ENCODE data around the gene TMEM51.
A peak's percentile ranks its signal among the peaks of the same experiment; 100 is the strongest.

Gene TMEM51

DNA sequence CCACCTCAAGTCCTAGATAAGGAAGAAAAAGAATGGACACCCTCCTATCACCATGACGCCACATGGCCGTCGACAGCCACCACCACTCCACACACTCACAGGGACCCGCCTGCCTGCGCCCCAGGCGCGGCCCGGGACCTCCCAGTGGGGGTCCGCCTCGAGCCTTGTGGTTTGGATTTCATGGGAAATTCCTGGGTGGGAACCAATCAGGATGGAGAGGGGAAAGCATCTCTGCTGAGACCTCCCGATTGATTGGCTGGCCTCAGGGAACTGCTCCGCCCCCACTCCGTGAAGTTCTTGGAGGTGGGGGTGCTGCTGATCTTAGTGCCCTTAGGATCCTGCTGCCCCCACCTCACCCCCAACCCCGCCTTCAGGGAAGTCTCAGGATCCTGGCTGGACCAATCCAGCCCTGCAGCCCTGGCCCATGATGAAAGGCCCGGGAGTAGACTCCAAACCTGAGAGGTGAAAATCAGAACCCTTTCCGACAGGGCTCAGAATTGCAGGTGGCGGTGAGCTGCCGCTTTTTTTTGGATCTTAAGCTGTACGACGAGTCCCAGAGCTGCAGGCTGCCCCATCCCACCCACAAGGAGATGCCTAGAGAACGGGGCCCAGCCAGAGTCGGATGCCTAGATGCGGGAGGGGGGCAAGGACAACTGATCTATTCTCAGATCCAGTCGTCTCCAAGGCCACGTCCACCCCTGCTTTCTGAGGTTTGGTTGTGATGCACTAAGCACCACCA is 29.0 kb upstream of the TMEM51 start:
- DNase-seq (ENCODE audit: low read depth): no peak
- no peak overlapping the region for H3K4me3 ChIP-seq (ENCODE audit: low read length)
- TF ChIP-seq, protein P1, sequence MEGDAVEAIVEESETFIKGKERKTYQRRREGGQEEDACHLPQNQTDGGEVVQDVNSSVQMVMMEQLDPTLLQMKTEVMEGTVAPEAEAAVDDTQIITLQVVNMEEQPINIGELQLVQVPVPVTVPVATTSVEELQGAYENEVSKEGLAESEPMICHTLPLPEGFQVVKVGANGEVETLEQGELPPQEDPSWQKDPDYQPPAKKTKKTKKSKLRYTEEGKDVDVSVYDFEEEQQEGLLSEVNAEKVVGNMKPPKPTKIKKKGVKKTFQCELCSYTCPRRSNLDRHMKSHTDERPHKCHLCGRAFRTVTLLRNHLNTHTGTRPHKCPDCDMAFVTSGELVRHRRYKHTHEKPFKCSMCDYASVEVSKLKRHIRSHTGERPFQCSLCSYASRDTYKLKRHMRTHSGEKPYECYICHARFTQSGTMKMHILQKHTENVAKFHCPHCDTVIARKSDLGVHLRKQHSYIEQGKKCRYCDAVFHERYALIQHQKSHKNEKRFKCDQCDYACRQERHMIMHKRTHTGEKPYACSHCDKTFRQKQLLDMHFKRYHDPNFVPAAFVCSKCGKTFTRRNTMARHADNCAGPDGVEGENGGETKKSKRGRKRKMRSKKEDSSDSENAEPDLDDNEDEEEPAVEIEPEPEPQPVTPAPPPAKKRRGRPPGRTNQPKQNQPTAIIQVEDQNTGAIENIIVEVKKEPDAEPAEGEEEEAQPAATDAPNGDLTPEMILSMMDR (conservative IDR thresholded peaks at IDR 0.05; ENCODE audit: low read length): no peak

DNA sequence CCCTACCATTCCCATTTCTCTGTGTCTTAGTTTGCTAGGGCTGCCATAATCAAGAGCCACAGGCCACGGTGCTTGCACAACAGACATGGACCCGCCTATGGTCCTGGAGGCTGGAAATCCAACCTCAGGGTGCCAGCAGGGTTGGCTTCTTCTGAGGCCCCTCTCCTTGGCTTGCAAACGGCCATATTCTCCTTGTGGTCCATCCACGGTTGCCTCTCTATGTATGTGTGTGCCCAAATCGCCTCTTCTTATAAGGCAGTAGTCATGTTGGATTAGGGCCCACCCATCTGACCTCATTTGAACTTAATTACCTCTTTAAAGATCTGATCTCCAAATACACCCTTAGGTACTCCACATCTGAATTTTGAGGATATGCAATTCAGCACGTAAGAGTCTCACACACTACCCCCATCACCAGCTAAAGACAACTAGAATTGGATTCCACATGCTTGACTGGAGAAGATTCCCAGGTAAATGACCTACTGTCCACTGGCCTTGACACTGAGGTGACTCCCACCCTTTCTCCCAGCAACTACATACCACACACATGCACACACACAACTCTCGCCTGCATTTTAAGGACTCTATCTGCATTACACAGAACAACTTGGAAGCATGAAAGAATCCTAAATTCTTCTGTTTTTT is 28.3 kb upstream of the TMEM51 start:
- no peak overlapping the region for H3K4me3 ChIP-seq (ENCODE audit: low read length)
- DNase-seq (ENCODE audit: low read depth): no peak
- TF ChIP-seq, protein P1 (conservative IDR thresholded peaks at IDR 0.05; ENCODE audit: low read length): no peak

DNA sequence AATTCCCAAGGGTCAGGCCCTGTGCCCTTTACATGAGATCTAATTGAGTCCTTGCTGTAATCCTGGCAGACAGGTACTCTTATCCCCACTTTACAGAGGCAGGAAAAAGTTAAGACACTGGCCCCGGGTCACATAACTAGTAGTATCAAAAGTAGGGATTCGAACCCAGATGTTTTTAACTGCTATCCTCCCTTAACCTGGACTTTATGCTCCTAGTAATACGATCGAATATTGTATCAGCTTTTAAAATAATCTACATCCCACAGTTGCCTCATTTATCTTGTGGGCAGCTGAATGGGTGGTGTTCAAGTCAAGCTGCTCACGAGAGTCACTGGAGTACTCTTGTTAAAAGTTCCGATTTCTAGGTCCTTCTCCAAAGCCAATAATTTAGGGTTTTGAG is 25.5 kb upstream of the TMEM51 start:
- TF ChIP-seq, protein P1 (conservative IDR thresholded peaks at IDR 0.05; ENCODE audit: low read length): no peak
- no peak for DNase-seq (ENCODE audit: low read depth)
- no peak overlapping the region for H3K4me3 ChIP-seq (ENCODE audit: low read length)

DNA sequence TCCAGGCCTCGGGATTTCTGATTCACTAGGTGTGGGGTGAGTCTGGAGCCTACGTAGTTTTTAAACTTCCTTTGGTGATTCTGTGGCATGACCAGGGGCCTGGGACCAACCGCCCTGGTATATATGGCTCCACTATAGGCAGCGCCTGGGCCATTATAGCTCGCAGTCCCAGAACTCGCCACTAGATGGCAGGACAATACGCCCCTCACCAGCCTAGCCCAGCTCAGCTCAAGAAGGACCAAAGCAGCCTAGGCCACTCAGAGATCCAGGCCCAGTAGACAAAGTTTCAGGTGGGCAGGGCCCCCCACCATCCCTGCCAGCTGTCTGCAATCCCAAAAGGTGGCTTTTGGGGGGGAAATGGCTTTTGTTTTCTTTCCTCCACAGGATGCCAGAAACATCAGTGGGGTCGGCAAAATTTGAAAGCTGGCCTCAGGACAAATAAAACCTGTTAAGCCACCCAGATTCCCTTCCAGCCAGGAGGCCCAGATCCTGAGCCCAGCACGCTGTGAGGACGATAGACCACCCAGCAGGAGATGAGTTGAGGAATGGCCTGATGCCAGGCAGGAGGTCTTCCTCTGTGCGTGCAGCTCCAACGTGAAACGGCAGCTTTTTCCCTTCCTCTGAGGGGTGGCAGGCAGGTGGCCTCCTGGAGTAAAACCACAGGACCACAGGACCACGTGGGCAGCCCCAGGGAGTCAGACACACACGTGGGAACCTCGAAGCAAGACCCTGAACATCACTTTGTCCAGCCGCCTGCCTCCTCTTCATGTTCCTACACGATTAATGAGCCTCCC is 24.8 kb upstream of the TMEM51 start:
- H3K4me3 ChIP-seq (ENCODE audit: low read length): no peak overlapping the region
- DNase-seq (ENCODE audit: low read depth): peak; percentile 51
- TF ChIP-seq, protein P1 (conservative IDR thresholded peaks at IDR 0.05; ENCODE audit: low read length): peak; percentile 92

DNA sequence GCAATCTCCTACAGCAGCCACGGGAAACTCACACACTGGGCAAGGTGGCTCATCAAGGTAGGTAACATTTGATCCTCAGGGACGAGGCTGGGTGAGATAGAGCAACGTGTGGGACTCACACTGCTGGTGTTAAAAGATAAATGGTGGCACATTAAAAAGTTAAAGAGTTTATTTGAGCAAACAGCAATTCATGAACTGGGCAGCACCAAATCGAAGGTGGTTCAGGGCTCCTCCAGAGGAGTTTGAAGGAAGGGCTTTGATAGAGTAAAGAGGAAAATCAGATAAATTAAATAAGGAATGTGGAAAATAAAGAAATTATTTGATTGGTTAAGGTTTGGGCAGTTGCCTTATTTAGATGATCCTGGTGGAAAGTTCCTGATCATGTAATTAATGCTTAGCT is 23.6 kb upstream of the TMEM51 start:
- no peak for DNase-seq (ENCODE audit: low read depth)
- TF ChIP-seq, protein P1 (conservative IDR thresholded peaks at IDR 0.05; ENCODE audit: low read length): no peak

DNA sequence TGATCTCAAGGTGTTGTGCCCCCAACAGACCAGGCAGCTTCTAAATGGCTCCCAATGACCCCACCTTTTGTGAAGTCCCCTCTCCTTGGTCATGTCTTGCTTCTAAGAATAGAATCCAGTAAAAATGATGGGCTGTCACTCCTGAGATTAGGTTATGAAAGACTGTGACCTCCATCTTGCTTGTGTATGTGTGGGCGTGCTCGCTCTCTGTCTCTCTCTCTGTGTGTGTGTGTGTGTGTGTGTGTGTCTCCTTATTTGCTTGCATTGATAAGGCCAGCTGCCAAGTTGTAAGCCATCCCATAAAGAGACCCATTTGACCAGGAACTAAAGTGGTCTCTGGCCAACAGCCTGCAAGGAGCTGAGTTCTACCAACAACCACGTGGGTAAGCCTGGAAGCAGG is 22.9 kb upstream of the TMEM51 start:
- no peak overlapping the region for H3K4me3 ChIP-seq (ENCODE audit: low read length)
- TF ChIP-seq, protein P1 (conservative IDR thresholded peaks at IDR 0.05; ENCODE audit: low read length): no peak
- DNase-seq (ENCODE audit: low read depth): no peak

More for the DNA sequence above, 23.6 kb upstream of the TMEM51 start:
- no peak overlapping the region for H3K4me3 ChIP-seq (ENCODE audit: low read length)
